ENCODE measurements around the gene SLC39A1.

DNA sequence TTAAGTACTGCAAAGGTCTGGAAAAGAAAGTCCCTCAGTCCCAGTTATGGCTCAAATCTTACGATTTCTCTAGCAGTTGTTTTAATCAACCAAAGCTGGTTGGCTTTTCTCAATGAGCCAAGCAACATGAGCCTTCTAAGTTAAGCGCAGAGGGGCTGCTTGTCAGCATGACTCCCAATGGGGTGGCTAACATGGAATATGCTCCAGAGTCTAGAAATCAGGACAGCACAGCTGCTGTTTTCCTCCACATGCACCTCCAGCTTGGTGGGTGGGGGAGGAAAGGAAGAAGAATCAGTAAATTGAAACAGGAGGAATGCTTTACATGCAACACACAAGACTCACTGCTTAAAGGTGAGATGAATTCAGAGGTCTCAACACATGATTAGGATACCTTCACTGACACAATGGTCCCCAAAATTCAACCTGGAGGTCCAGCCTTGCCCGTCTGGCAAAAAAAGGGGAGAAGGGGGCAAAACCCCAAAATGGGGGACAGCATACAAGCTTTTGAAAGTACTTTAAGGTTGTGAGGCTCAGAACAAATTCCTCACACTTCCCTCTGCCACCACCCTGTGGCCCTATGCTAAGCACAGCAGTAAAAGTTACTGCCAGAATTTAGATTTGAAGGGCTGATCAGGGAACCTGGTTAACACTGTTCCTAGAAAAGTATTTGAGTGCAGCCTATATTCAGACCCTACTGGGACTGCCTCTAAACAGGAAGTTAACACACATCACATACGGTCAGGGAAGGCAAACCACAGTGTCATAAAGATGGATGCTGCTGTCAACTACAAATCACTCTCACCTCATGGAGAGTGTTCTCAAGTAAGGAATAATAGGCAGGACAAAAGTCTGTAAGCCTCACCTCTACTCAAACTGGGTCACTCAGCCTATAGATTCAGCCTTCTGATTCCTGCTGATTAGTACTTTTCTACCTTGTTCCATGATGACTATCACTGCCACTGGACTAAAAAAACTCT is 43.2 kb downstream of the SLC39A1 start:
- TF ChIP-seq EZH2 (IDR thresholded peaks at IDR 0.05; ENCODE audit: low read depth, unreplicated experiment) (no peak), JUNB (IDR thresholded peaks at IDR 0.05; ENCODE audit: unreplicated experiment) (no peak), POLR2AphosphoS5 (IDR thresholded peaks at IDR 0.05; ENCODE audit: low read depth) (no peak), NANOG (IDR thresholded peaks at IDR 0.05; ENCODE audit: borderline replicate concordance) (no peak), EZH2phosphoT487 (IDR thresholded peaks at IDR 0.05; ENCODE audit: unreplicated experiment) (no peak), CREB1 (CRISPR knock-in tag; IDR thresholded peaks at IDR 0.05; ENCODE audit: low read depth) (no peak), STAT1 (IDR thresholded peaks at IDR 0.05; ENCODE audit: unreplicated experiment) (no peak)
- TF ChIP-seq, protein P1, sequence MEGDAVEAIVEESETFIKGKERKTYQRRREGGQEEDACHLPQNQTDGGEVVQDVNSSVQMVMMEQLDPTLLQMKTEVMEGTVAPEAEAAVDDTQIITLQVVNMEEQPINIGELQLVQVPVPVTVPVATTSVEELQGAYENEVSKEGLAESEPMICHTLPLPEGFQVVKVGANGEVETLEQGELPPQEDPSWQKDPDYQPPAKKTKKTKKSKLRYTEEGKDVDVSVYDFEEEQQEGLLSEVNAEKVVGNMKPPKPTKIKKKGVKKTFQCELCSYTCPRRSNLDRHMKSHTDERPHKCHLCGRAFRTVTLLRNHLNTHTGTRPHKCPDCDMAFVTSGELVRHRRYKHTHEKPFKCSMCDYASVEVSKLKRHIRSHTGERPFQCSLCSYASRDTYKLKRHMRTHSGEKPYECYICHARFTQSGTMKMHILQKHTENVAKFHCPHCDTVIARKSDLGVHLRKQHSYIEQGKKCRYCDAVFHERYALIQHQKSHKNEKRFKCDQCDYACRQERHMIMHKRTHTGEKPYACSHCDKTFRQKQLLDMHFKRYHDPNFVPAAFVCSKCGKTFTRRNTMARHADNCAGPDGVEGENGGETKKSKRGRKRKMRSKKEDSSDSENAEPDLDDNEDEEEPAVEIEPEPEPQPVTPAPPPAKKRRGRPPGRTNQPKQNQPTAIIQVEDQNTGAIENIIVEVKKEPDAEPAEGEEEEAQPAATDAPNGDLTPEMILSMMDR (conservative IDR thresholded peaks at IDR 0.05; ENCODE audit: low read depth in 2 of 2), result peak; percentile 16 to 35; a peak in 2 of 4 replicates
- TF ChIP-seq, protein P2, sequence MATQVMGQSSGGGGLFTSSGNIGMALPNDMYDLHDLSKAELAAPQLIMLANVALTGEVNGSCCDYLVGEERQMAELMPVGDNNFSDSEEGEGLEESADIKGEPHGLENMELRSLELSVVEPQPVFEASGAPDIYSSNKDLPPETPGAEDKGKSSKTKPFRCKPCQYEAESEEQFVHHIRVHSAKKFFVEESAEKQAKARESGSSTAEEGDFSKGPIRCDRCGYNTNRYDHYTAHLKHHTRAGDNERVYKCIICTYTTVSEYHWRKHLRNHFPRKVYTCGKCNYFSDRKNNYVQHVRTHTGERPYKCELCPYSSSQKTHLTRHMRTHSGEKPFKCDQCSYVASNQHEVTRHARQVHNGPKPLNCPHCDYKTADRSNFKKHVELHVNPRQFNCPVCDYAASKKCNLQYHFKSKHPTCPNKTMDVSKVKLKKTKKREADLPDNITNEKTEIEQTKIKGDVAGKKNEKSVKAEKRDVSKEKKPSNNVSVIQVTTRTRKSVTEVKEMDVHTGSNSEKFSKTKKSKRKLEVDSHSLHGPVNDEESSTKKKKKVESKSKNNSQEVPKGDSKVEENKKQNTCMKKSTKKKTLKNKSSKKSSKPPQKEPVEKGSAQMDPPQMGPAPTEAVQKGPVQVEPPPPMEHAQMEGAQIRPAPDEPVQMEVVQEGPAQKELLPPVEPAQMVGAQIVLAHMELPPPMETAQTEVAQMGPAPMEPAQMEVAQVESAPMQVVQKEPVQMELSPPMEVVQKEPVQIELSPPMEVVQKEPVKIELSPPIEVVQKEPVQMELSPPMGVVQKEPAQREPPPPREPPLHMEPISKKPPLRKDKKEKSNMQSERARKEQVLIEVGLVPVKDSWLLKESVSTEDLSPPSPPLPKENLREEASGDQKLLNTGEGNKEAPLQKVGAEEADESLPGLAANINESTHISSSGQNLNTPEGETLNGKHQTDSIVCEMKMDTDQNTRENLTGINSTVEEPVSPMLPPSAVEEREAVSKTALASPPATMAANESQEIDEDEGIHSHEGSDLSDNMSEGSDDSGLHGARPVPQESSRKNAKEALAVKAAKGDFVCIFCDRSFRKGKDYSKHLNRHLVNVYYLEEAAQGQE (IDR thresholded peaks at IDR 0.05; ENCODE audit: unreplicated experiment), result no peak
- TF ChIP-seq, protein P3, sequence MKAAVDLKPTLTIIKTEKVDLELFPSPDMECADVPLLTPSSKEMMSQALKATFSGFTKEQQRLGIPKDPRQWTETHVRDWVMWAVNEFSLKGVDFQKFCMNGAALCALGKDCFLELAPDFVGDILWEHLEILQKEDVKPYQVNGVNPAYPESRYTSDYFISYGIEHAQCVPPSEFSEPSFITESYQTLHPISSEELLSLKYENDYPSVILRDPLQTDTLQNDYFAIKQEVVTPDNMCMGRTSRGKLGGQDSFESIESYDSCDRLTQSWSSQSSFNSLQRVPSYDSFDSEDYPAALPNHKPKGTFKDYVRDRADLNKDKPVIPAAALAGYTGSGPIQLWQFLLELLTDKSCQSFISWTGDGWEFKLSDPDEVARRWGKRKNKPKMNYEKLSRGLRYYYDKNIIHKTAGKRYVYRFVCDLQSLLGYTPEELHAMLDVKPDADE (IDR thresholded peaks at IDR 0.05), result no peak
- TF ChIP-seq, protein P4, sequence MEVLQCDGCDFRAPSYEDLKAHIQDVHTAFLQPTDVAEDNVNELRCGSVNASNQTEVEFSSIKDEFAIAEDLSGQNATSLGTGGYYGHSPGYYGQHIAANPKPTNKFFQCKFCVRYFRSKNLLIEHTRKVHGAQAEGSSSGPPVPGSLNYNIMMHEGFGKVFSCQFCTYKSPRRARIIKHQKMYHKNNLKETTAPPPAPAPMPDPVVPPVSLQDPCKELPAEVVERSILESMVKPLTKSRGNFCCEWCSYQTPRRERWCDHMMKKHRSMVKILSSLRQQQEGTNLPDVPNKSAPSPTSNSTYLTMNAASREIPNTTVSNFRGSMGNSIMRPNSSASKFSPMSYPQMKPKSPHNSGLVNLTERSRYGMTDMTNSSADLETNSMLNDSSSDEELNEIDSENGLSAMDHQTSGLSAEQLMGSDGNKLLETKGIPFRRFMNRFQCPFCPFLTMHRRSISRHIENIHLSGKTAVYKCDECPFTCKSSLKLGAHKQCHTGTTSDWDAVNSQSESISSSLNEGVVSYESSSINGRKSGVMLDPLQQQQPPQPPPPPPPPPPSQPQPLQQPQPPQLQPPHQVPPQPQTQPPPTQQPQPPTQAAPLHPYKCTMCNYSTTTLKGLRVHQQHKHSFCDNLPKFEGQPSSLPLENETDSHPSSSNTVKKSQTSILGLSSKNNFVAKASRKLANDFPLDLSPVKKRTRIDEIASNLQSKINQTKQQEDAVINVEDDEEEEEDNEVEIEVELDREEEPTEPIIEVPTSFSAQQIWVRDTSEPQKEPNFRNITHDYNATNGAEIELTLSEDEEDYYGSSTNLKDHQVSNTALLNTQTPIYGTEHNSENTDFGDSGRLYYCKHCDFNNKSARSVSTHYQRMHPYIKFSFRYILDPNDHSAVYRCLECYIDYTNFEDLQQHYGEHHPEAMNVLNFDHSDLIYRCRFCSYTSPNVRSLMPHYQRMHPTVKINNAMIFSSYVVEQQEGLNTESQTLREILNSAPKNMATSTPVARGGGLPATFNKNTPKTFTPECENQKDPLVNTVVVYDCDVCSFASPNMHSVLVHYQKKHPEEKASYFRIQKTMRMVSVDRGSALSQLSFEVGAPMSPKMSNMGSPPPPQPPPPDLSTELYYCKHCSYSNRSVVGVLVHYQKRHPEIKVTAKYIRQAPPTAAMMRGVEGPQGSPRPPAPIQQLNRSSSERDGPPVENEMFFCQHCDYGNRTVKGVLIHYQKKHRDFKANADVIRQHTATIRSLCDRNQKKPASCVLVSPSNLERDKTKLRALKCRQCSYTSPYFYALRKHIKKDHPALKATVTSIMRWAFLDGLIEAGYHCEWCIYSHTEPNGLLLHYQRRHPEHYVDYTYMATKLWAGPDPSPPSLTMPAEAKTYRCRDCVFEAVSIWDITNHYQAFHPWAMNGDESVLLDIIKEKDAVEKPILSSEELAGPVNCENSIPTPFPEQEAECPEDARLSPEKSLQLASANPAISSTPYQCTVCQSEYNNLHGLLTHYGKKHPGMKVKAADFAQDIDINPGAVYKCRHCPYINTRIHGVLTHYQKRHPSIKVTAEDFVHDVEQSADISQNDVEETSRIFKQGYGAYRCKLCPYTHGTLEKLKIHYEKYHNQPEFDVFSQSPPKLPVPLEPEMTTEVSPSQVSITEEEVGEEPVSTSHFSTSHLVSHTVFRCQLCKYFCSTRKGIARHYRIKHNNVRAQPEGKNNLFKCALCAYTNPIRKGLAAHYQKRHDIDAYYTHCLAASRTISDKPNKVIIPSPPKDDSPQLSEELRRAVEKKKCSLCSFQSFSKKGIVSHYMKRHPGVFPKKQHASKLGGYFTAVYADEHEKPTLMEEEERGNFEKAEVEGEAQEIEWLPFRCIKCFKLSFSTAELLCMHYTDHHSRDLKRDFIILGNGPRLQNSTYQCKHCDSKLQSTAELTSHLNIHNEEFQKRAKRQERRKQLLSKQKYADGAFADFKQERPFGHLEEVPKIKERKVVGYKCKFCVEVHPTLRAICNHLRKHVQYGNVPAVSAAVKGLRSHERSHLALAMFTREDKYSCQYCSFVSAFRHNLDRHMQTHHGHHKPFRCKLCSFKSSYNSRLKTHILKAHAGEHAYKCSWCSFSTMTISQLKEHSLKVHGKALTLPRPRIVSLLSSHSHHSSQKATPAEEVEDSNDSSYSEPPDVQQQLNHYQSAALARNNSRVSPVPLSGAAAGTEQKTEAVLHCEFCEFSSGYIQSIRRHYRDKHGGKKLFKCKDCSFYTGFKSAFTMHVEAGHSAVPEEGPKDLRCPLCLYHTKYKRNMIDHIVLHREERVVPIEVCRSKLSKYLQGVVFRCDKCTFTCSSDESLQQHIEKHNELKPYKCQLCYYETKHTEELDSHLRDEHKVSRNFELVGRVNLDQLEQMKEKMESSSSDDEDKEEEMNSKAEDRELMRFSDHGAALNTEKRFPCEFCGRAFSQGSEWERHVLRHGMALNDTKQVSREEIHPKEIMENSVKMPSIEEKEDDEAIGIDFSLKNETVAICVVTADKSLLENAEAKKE (CRISPR knock-in tag; IDR thresholded peaks at IDR 0.05), result no peak
